Mesothelial cell of epicardium (in vitro differentiated cells): Measurements from ENCODE around the gene CRTC1. TPM values are rescaled to one million over a fixed set of nuclear protein-coding genes. Genes with fewer than 3 reads are reported as not detected.

Source experiments
- DNase-seq, 2 experiments: peaks; one replicate each; pipeline ENCODE4 v3.0.0; 2021; ENCODE audit warnings: low spot score in 2 of 2; ENCODE audit not compliant: unreplicated experiment in 2 of 2
- H3K27ac Mint-ChIP-seq: 2 replicates; pipeline ENCODE4 v1.8.0; 2021; ENCODE audit warnings: mixed read lengths
- H3K27me3 Mint-ChIP-seq: 2 replicates; pipeline ENCODE4 v1.8.0; 2021; ENCODE audit warnings: low read depth, mixed read lengths
- H3K36me3 Mint-ChIP-seq: 2 replicates; pipeline ENCODE4 v1.8.0; 2021; ENCODE audit warnings: mixed read lengths
- H3K4me1 Mint-ChIP-seq: 2 replicates; pipeline ENCODE4 v1.8.0; 2021; ENCODE audit warnings: mixed read lengths
- H3K4me3 Mint-ChIP-seq: 2 replicates; pipeline ENCODE4 v1.8.0; 2021; ENCODE audit warnings: mild to moderate bottlenecking, moderate library complexity, mixed read lengths
- H3K9me3 Mint-ChIP-seq: 2 replicates; pipeline ENCODE4 v1.8.0; 2021; ENCODE audit warnings: mixed read lengths
- CTCF ChIP-seq: fragments of 200-600 bp; sonication (generic); IDR thresholded peaks from one replicate; pipeline ENCODE4 v1.5.0; 2021; ENCODE audit warnings: antibody characterized with exemption; ENCODE audit not compliant: unreplicated experiment
- total RNA-seq: library from RNA; stranded (reverse); gene quantifications from 3 replicates; pipeline ENCODE4 v1.2.1, GENCODE V29; 2021

The CRTC1 gene
- total RNA-seq, 1 donor from 2014 or later = 31.9 TPM

GRCh38 chr19:18782559-18783225 is 99.2 kb downstream of the CRTC1 start:
- no peak for TF ChIP-seq CTCF
- Mint-ChIP-seq H3K4me3 (no peak overlapping the region), H3K9me3 (no peaks in the 10 kb centered on the region), H3K27ac (no peak overlapping the region), H3K36me3 (no peaks in the 10 kb centered on the region), H3K4me1 (peaks cover 12% of the 10 kb centered on the region), H3K27me3 (peaks cover 77% of the 10 kb centered on the region)
- no peak for DNase-seq

- Mint-ChIP-seq H3K27me3 (peaks cover 76% of the 10 kb centered on the region), H3K4me1 (peaks cover 8% of the 10 kb centered on the region), H3K4me3 (no peak overlapping the region), H3K27ac (no peak overlapping the region), H3K9me3 (no peaks in the 10 kb centered on the region), H3K36me3 (no peaks in the 10 kb centered on the region)
- no peak for TF ChIP-seq CTCF
- no peak for DNase-seq
These were observed 100.7 kb downstream of the CRTC1 start for GRCh38 chr19:18783958-18784785.

- no peak overlapping the region for H3K4me3 Mint-ChIP-seq
- peaks cover 76% of the 10 kb centered on the region for H3K27me3 Mint-ChIP-seq
- no peak for TF ChIP-seq CTCF
- H3K4me1 Mint-ChIP-seq = peaks cover 9% of the 10 kb centered on the region
- H3K36me3 Mint-ChIP-seq = no peaks in the 10 kb centered on the region
- no peaks in the 10 kb centered on the region for H3K9me3 Mint-ChIP-seq
- no peak overlapping the region for H3K27ac Mint-ChIP-seq
- DNase-seq = no peak
These were observed 101.3 kb downstream of the CRTC1 start for GRCh38 chr19:18784786-18785120.

GRCh38 chr19:18785179-18786124 is 102.0 kb downstream of the CRTC1 start:
- Mint-ChIP-seq H3K27ac (no peak overlapping the region), H3K36me3 (no peaks in the 10 kb centered on the region), H3K9me3 (no peaks in the 10 kb centered on the region), H3K27me3 (peaks cover 79% of the 10 kb centered on the region), H3K4me3 (peak overlapping the region; percentile 27), H3K4me1 (peaks cover 13% of the 10 kb centered on the region)
- no peak for TF ChIP-seq CTCF
- peak; percentile 72 to 74 for DNase-seq

- Mint-ChIP-seq H3K27ac (no peak overlapping the region), H3K36me3 (no peaks in the 10 kb centered on the region), H3K9me3 (no peaks in the 10 kb centered on the region), H3K27me3 (peaks cover 96% of the 10 kb centered on the region), H3K4me1 (peaks cover 13% of the 10 kb centered on the region), H3K4me3 (peak overlapping the region; percentile 38)
- no peak for TF ChIP-seq CTCF
- no peak for DNase-seq
These were observed 105.3 kb downstream of the CRTC1 start for GRCh38 chr19:18788529-18789421.
